Measurements from ENCODE around the gene JAK1. TPM values are rescaled to one million over a fixed set of nuclear protein-coding genes. Genes with fewer than 3 reads are reported as not detected.

The JAK1 gene
- polyA plus RNA-seq, 12 donors, result 48.7 to 80.9 (median 67.7) TPM; not detected in 1

GRCh38 chr1:64872067-64872466, 94.3 kb downstream of the JAK1 start:
- DNase-seq, result no peak

GRCh38 chr1:64871256-64871655, 95.1 kb downstream of the JAK1 start:
- no peak for DNase-seq

GRCh38 chr1:64867266-64867665, 99.1 kb downstream of the JAK1 start:
- no peak for DNase-seq

- no peak for DNase-seq
These were observed 99.7 kb downstream of the JAK1 start for GRCh38 chr1:64866689-64867088.

GRCh38 chr1:64865105-64865757, 101.1 kb downstream of the JAK1 start:
- no peak for DNase-seq

GRCh38 chr1:64864018-64864940, 102.1 kb downstream of the JAK1 start:
- DNase-seq, result peak; percentile 31

GRCh38 chr1:64861611-64862010, 104.7 kb downstream of the JAK1 start:
- no peak for DNase-seq

- DNase-seq, result no peak
These were observed 109.0 kb downstream of the JAK1 start for GRCh38 chr1:64857347-64857746.

GRCh38 chr1:64856553-64856952, 109.8 kb downstream of the JAK1 start:
- no peak for DNase-seq

- no peak for DNase-seq
These were observed 110.8 kb downstream of the JAK1 start for GRCh38 chr1:64855557-64855956.

GRCh38 chr1:64854674-64855073, 111.7 kb downstream of the JAK1 start:
- no peak for DNase-seq

GRCh38 chr1:64851664-64852063, 114.7 kb downstream of the JAK1 start:
- no peak for DNase-seq

- DNase-seq, result no peak
These were observed 115.5 kb downstream of the JAK1 start for GRCh38 chr1:64850846-64851245.

GRCh38 chr1:64849942-64850341, 116.4 kb downstream of the JAK1 start:
- no peak for DNase-seq

- DNase-seq, result no peak
These were observed 117.5 kb downstream of the JAK1 start for GRCh38 chr1:64848803-64849202.

- no peak for DNase-seq
These were observed 118.2 kb downstream of the JAK1 start for GRCh38 chr1:64848136-64848535.

GRCh38 chr1:64847666-64848065, 118.7 kb downstream of the JAK1 start:
- no peak for DNase-seq

- no peak for DNase-seq
These were observed 119.5 kb downstream of the JAK1 start for GRCh38 chr1:64846573-64847430.

GRCh38 chr1:64845831-64846425, 120.4 kb downstream of the JAK1 start:
- no peak for DNase-seq

GRCh38 chr1:64844609-64845008, 121.7 kb downstream of the JAK1 start:
- DNase-seq, result no peak

GRCh38 chr1:64844175-64844574, 122.2 kb downstream of the JAK1 start:
- no peak for DNase-seq

- DNase-seq, result no peak
These were observed 122.7 kb downstream of the JAK1 start for GRCh38 chr1:64843675-64844074.
